Left lung (tissue), 14 donors: Measurements from ENCODE around the gene SERPINB11. TPM values are rescaled to one million over a fixed set of nuclear protein-coding genes. Genes with fewer than 3 reads are reported as not detected.
"Not testable (repeated sequence)": the region's sequence is repeated elsewhere in the genome, so short reads cannot be mapped to it uniquely, and the experiment has no call there.

Experiments used
- ATAC-seq: fragments of 200-7000 bp; cut with Tn5 transposase; one replicate; pipeline ENCODE4 v1.9.1; 2020; ENCODE audit warnings: moderate library complexity
- DNase-seq, 4 donors: peaks; one replicate each; pipeline ENCODE4 v3.0.0-alpha.2; 2013 to 2020
- H3K27ac ChIP-seq, 2 donors: fragments of 200-600 bp; sonication (generic) in 1 of 2; one replicate each; pipeline versions ENCODE4 v1.5.0 to v1.8.0; 2020 to 2021
- H3K27me3 ChIP-seq, 2 donors: fragments of 200-600 bp; sonication (generic) in 1 of 2; one replicate each; pipeline versions ENCODE4 v1.5.0 to v1.8.0; 2020 to 2021
- H3K36me3 ChIP-seq, 2 donors: fragments of 200-600 bp; sonication (generic) in 1 of 2; one replicate each; pipeline versions ENCODE4 v1.5.0 to v1.8.0; 2020 to 2021
- H3K4me1 ChIP-seq, 2 donors: fragments of 200-600 bp; one replicate each; pipeline ENCODE4 v1.8.0; 2021
- H3K4me3 ChIP-seq, 2 donors: fragments of 200-600 bp; sonication (generic) in 1 of 2; one replicate each; pipeline versions ENCODE4 v1.5.0 to v1.8.0; 2020 to 2021; ENCODE audit warnings: mild to moderate bottlenecking in 1 of 2
- H3K9me3 ChIP-seq, 2 donors: fragments of 200-600 bp; sonication (generic) in 1 of 2; one replicate each; pipeline versions ENCODE4 v1.5.0 to v1.8.0; 2020 to 2021
- intact Hi-C, 2 donors: fragments of 100-400 bp; cut with DNase I; formaldehyde crosslinking; loops; one replicate each; pipeline versions ENCODE4 v1.11.2 to v1.14.2; 2022
- long read RNA-seq, 12 donors: library from polyadenylated mRNA in 2 of 12; unstranded in 2 of 12; transcript quantifications; one replicate each; pipeline ENCODE4 v2.0.0 and lab custom pipeline, GENCODE V29; 2019 to 2026
- polyA plus RNA-seq, 6 donors: library from polyadenylated mRNA; unstranded; fragments of 120-200 nt; gene quantifications; one replicate each; pipeline ENCODE4 v1.2.1, GENCODE V29; 2013; ENCODE audit not compliant: insufficient read length in 6 of 6
- total RNA-seq, 2 donors: library from RNA; stranded (reverse); fragmentation: NEBNext Ultra II Directional; extraction: Animal tissue kit (Norgen Biotek cat#: 25700); gene quantifications; one replicate each; pipeline ENCODE4 v1.2.1, GENCODE V29; 2021
- TF ChIP-seq, protein P1 (sequence below), 2 donors: fragments of 200-600 bp; sonication (generic) in 1 of 2; IDR thresholded peaks; one replicate each; pipeline versions ENCODE4 v1.5.0 to v1.8.0; 2021; ENCODE audit warnings: antibody characterized with exemption in 2 of 2
- donor health status: DM: no; HTN: yes; CAD: no.
- donor health status: DM: no; HTN: no; CAD: no.

Gene SERPINB11, protein sequence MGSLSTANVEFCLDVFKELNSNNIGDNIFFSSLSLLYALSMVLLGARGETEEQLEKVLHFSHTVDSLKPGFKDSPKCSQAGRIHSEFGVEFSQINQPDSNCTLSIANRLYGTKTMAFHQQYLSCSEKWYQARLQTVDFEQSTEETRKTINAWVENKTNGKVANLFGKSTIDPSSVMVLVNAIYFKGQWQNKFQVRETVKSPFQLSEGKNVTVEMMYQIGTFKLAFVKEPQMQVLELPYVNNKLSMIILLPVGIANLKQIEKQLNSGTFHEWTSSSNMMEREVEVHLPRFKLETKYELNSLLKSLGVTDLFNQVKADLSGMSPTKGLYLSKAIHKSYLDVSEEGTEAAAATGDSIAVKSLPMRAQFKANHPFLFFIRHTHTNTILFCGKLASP
- total RNA-seq (not detected), polyA plus RNA-seq (not detected)
- long read RNA-seq, donor 1 = 0 reads
- long read RNA-seq, donor 2 = 0 reads
- long read RNA-seq, donor 3 = 0 reads
- long read RNA-seq, donor 4 = 0 reads
- long read RNA-seq, donor 5 = 0 reads
- long read RNA-seq, donor 6 = 0 reads
- long read RNA-seq, donor 7 = 0 reads
- long read RNA-seq, donor 8 = 0 reads
- long read RNA-seq, donor 9 = 0 reads
- long read RNA-seq, donor 10, partial matches to known transcripts = 0 of 1 reads
- long read RNA-seq, donor 10, other reads (novel, unspliced or antisense) = 0 of 1 reads
- long read RNA-seq, donor 11 = 0 reads
- long read RNA-seq, donor 12 = 0 reads

DNA sequence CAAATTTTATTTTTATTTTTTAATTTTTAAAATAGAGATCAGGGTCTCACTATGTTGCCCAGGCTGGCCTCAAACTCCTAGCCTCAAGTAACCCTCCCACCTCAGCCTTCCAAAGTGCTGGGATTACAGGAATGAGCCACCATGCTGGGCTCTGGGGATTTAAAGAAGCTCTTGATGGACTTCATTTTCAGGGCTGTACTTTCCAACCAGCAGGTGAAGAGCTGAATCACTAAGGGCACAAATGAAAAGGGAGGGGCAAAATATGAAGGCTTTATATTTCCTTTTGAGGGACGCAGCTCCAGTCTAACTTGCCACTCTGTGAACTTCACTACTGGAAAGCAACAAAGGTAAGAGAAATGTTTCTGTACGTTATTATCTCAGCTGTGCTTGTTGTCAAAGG lies at the start of gene SERPINB11:
Gene SERPINB11, plus strand, starts transcription at position 301 of the 400 bp plus-strand sequence. CDS start 7,234 bp downstream, outside the sequence.
- no peak within 1 kb of the TSS for H3K4me3 ChIP-seq
- H3K27ac ChIP-seq = no peak within 1 kb of the TSS
- TF ChIP-seq, protein P1, sequence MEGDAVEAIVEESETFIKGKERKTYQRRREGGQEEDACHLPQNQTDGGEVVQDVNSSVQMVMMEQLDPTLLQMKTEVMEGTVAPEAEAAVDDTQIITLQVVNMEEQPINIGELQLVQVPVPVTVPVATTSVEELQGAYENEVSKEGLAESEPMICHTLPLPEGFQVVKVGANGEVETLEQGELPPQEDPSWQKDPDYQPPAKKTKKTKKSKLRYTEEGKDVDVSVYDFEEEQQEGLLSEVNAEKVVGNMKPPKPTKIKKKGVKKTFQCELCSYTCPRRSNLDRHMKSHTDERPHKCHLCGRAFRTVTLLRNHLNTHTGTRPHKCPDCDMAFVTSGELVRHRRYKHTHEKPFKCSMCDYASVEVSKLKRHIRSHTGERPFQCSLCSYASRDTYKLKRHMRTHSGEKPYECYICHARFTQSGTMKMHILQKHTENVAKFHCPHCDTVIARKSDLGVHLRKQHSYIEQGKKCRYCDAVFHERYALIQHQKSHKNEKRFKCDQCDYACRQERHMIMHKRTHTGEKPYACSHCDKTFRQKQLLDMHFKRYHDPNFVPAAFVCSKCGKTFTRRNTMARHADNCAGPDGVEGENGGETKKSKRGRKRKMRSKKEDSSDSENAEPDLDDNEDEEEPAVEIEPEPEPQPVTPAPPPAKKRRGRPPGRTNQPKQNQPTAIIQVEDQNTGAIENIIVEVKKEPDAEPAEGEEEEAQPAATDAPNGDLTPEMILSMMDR (IDR thresholded peaks at IDR 0.05) = no peak
- H3K4me1 ChIP-seq = no peaks in the 10 kb centered on the region
- no peaks in the 10 kb centered on the region for H3K27me3 ChIP-seq
- no peaks in the 10 kb centered on the region for H3K36me3 ChIP-seq
- no peak for ATAC-seq
- intact Hi-C loops = no loop called here
- H3K9me3 ChIP-seq = no peaks in the 10 kb centered on the region
- no peak for DNase-seq

- ATAC-seq, H3K9me3 ChIP-seq, H3K27me3 ChIP-seq, H3K4me3 ChIP-seq, intact Hi-C loops, H3K27ac ChIP-seq, H3K4me1 ChIP-seq, DNase-seq, H3K36me3 ChIP-seq: not testable (repeated sequence)
Observed at GRCh38 chr18:63658920-63659319, 43.8 kb upstream of the SERPINB11 start.

DNA sequence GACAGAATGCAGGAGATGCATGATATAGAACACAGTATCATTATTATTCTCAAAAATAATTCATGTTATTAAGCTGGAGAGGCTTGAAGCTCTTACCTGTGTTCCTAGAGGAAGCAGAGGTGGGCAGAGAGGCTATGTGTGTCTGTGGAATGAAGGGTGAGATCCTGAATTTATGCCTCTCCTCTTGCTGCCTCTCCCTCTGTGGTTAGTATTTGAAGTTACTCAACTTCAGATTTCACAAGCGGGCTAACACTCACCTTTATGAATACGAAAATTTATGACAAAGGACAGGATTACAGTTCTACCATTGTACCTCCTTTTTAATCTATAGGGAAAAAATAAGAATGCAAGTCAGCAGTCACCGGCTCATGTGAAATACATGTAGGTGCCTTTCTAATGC lies 41.0 kb upstream of the SERPINB11 start, which contains the start of gene SERPINB3:
Gene SERPINB3, minus strand, starts transcription at position 144 of the 400 bp plus-strand sequence. CDS start 677 bp downstream, outside the sequence.
- not testable (repeated sequence) for H3K36me3 ChIP-seq, H3K4me3 ChIP-seq, ATAC-seq

GRCh38 chr18:63664571-63664970 lies 38.2 kb upstream of the SERPINB11 start:
- Histone ChIP-seq H3K36me3 (no peaks in the 10 kb centered on the region), H3K4me3 (no peak overlapping the region), H3K4me1 (no peaks in the 10 kb centered on the region), H3K27ac (no peak overlapping the region), H3K9me3 (peaks cover 0 to 6% of the 10 kb centered on the region in 2 donors), H3K27me3 (no peaks in the 10 kb centered on the region)
- DNase-seq = no peak
- intact Hi-C loops = no loop called here
- no peak for ATAC-seq
- TF ChIP-seq, protein P1 (IDR thresholded peaks at IDR 0.05) = no peak

More for the DNA sequence above, 41.0 kb upstream of the SERPINB11 start, which contains the start of gene SERPINB3:
- H3K27me3 ChIP-seq, intact Hi-C loops, H3K4me1 ChIP-seq, DNase-seq, H3K27ac ChIP-seq, H3K9me3 ChIP-seq: not testable (repeated sequence)

DNA sequence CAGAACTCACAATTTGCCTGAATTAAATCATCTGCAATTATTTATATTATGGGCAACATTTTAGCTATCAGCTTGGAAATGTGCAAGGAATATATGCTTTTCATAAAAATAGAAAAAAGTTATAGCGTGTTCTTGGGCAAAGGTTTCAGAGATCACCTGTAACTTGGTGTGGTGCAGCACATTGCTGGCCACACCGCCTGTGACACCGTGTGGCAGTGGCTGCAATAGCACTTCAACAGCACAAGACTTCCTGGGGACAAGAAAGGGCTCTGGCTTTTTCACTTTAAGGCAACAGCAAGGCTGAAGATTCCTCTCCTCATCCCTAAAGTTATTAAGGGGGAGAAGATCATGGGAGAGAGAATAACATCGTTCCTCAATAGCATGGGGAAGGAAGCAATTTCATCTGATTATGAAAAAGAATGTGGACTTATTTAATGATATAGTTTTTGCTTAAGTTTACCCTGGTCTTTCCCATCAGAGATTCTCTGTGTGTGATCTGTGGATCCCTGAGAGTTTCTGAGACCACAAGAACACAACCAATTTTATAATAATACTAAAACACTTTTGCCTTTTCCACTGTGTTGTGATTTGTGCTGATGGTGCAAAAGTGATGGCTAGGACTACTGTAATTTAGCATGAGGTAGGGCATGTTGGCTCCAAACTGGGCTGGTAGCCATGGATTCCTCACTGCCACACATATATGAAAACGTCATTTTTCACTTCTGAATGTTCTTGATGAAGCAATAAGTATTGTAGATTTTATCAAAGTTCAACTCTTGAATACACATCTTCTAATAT lies 26.0 kb upstream of the SERPINB11 start:
- intact Hi-C loops = no loop called here
- Histone ChIP-seq H3K4me1 (no peaks in the 10 kb centered on the region), H3K27me3 (no peaks in the 10 kb centered on the region), H3K27ac (no peak overlapping the region), H3K9me3 (no peaks in the 10 kb centered on the region), H3K4me3 (no peak overlapping the region), H3K36me3 (no peaks in the 10 kb centered on the region)
- DNase-seq = peak in 1 of 4 donors; percentile 31
- peak; percentile 50 for ATAC-seq
- TF ChIP-seq, protein P1 (IDR thresholded peaks at IDR 0.05) = peak in 1 of 2 donors; percentile 10
